DND-41 (cell line): ENCODE measurements around the gene TBC1D22A.
A peak's percentile ranks its signal among the peaks of the same experiment; 100 is the strongest.

Experiments
- ATAC-seq: fragments of 200-7000 bp; cut with Tn5 transposase; 3 replicates; pipeline ENCODE4 v1.9.1; 2021; ENCODE audit warnings: low read depth; ENCODE audit not compliant: insufficient read depth
- DNase-seq: peaks from one replicate; pipeline ENCODE4 v3.0.0-alpha.2; 2020
- H2AFZ ChIP-seq: 2 replicates; pipeline ENCODE4 v1.6.0; 2012; ENCODE audit warnings: low read depth, low read length
- H3K27ac ChIP-seq: 2 replicates; pipeline ENCODE4 v1.5.1; 2012; ENCODE audit warnings: low read length, inconsistent platforms
- H3K27me3 ChIP-seq: fragments of 200-600 bp; sonication (generic); 2 replicates; pipeline ENCODE4 v1.6.0; 2012; ENCODE audit warnings: low read length, mild to moderate bottlenecking, inconsistent platforms; ENCODE audit not compliant: insufficient read depth, poor library complexity
- H3K36me3 ChIP-seq: 2 replicates; pipeline ENCODE4 v1.5.1; 2012; ENCODE audit warnings: low read length, inconsistent platforms; ENCODE audit not compliant: insufficient read depth
- H3K4me1 ChIP-seq: 2 replicates; pipeline ENCODE4 v1.5.1; 2012; ENCODE audit warnings: mild to moderate bottlenecking, low read length; ENCODE audit not compliant: insufficient read depth
- H3K4me2 ChIP-seq: 2 replicates; pipeline ENCODE4 v1.6.0; 2012; ENCODE audit warnings: mild to moderate bottlenecking, moderate library complexity, low read length, inconsistent platforms; ENCODE audit not compliant: insufficient read depth
- H3K4me3 ChIP-seq, 2 experiments: fragments of 200-600 bp in 1 of 2; shearing (Covaris generic) in 1 of 2; 2 replicates each; pipeline ENCODE4 v1.5.1; 2012 to 2016; ENCODE audit warnings: inconsistent platforms in 2 of 2, low read length in 2 of 2, mild to moderate bottlenecking in 2 of 2, low read depth in 1 of 2, moderate library complexity in 1 of 2
- H3K79me2 ChIP-seq: 2 replicates; pipeline ENCODE4 v1.6.0; 2012; ENCODE audit warnings: low read length, inconsistent platforms; ENCODE audit not compliant: insufficient read depth
- H3K9ac ChIP-seq: 2 replicates; pipeline ENCODE4 v1.6.0; 2012; ENCODE audit warnings: low read depth, mild to moderate bottlenecking, inconsistent platforms, low read length, moderate library complexity
- H3K9me3 ChIP-seq: 2 replicates; pipeline ENCODE4 v1.5.1; 2012; ENCODE audit warnings: low read length, moderate library complexity, mild to moderate bottlenecking, inconsistent platforms; ENCODE audit not compliant: insufficient read depth, severe bottlenecking
- H4K20me1 ChIP-seq: 2 replicates; pipeline ENCODE4 v1.6.0; 2012; ENCODE audit warnings: low read length; ENCODE audit not compliant: insufficient read depth
- CTCF ChIP-seq: IDR thresholded peaks from 2 replicates; pipeline ENCODE4 v1.5.1; 2012; ENCODE audit warnings: borderline replicate concordance, low read length, moderate library complexity, mild to moderate bottlenecking; ENCODE audit not compliant: poor library complexity, severe bottlenecking; ENCODE audit errors: extremely low read depth
- EZH2 ChIP-seq: IDR thresholded peaks from 3 replicates; pipeline ENCODE4 v1.6.1; 2012; ENCODE audit warnings: borderline replicate concordance, low read depth, mild to moderate bottlenecking, moderate library complexity, low read length, inconsistent platforms; ENCODE audit not compliant: severe bottlenecking

The TBC1D22A gene

GRCh38 chr22:46735747-46736608, 26.5 kb upstream of the TBC1D22A start:
- H3K4me3 ChIP-seq: peak overlapping the region in 1 of 2 experiments; percentile 67; a peak in 2 of 4 replicates
- H3K9ac ChIP-seq: peak overlapping the region; percentile 90
- peaks cover 72% of the 10 kb centered on the region for H3K79me2 ChIP-seq
- peak overlapping the region; percentile 44; the same call in 1 of the 2 replicates for H3K27ac ChIP-seq
- H3K9me3 ChIP-seq: no peaks in the 10 kb centered on the region
- peaks cover 39% of the 10 kb centered on the region for H4K20me1 ChIP-seq
- ATAC-seq (no peak), DNase-seq (no peak)
- peaks cover 38% of the 10 kb centered on the region for H3K4me1 ChIP-seq
- TF ChIP-seq EZH2 (no peak), CTCF (no peak)
- H2AFZ ChIP-seq: no peak overlapping the region
- H3K4me2 ChIP-seq: peak overlapping the region; percentile 86
- peaks cover 39% of the 10 kb centered on the region for H3K36me3 ChIP-seq
- H3K27me3 ChIP-seq: no peaks in the 10 kb centered on the region

GRCh38 chr22:46736705-46737104, 25.7 kb upstream of the TBC1D22A start:
- Histone ChIP-seq H3K27ac (peak overlapping the region; percentile 44; the same call in 1 of the 2 replicates), H3K36me3 (peaks cover 32% of the 10 kb centered on the region), H2AFZ (no peak overlapping the region), H3K4me2 (peak overlapping the region; percentile 86), H3K27me3 (no peaks in the 10 kb centered on the region), H3K9ac (peak overlapping the region; percentile 90), H3K9me3 (no peaks in the 10 kb centered on the region), H4K20me1 (peaks cover 32% of the 10 kb centered on the region), H3K4me1 (peaks cover 38% of the 10 kb centered on the region), H3K4me3 (peak overlapping the region; percentile 63 to 67; a peak in 3 of 4 replicates), H3K79me2 (peaks cover 65% of the 10 kb centered on the region)
- no peak for DNase-seq
- TF ChIP-seq CTCF (no peak), EZH2 (no peak)
- ATAC-seq: no peak

GRCh38 chr22:46737105-46737975, 25.1 kb upstream of the TBC1D22A start:
- H3K4me1 ChIP-seq: peaks cover 38% of the 10 kb centered on the region
- H3K27ac ChIP-seq: peak overlapping the region; percentile 80
- peak; percentile 66 for ATAC-seq

More at GRCh38 chr22:46737105-46737975, 25.1 kb upstream of the TBC1D22A start:
- H3K36me3 ChIP-seq: peaks cover 27% of the 10 kb centered on the region
- H3K4me2 ChIP-seq: peak overlapping the region; percentile 86
- peaks cover 27% of the 10 kb centered on the region for H4K20me1 ChIP-seq
- H2AFZ ChIP-seq: peak overlapping the region; percentile 73
- TF ChIP-seq CTCF (no peak), EZH2 (no peak)
- H3K9me3 ChIP-seq: no peaks in the 10 kb centered on the region
- H3K9ac ChIP-seq: peak overlapping the region; percentile 90
- peaks cover 59% of the 10 kb centered on the region for H3K79me2 ChIP-seq
- peak overlapping the region; percentile 63 to 67 for H3K4me3 ChIP-seq
- DNase-seq: peak; percentile 65
- no peaks in the 10 kb centered on the region for H3K27me3 ChIP-seq
